DMS 273 treated with DMSO at 0.1 percent for 48 hours (cell line): ENCODE measurements around the gene ALMS1.
"Not testable (repeated sequence)": the region's sequence is repeated elsewhere in the genome, so short reads cannot be mapped to it uniquely, and the experiment has no call there.

Source experiments
- DNase-seq: peaks from one replicate; lab custom pipeline; 2025; lab: John Stamatoyannopoulos, UW

ALMS1 gene

DNA sequence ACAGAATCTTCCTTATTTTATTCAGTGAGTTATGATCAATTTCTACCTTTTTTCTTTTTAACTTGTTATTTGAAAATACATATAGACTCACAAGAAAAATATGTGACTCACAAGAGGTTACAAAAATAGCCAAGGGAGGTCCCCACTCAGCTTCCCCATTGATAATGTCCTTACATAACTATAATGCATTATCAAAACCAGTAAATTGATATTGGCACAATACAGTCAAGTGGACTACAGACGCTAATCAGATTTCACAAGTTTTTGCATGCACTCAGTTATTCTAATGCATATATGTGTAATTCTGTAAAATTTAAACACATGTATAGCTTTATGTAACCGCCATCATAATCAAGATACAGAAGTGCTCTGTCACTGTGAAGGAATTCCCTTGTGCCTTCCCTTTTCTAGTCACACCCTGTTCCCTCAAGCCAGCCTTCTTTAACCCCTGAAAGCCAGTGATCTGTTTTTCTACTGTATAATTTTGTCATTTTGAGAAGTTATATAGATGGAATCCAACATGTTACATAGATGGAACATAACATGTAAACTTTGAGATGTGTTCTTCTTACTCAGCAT, 118.4 kb downstream of the ALMS1 start:
- no peak for DNase-seq

DNA sequence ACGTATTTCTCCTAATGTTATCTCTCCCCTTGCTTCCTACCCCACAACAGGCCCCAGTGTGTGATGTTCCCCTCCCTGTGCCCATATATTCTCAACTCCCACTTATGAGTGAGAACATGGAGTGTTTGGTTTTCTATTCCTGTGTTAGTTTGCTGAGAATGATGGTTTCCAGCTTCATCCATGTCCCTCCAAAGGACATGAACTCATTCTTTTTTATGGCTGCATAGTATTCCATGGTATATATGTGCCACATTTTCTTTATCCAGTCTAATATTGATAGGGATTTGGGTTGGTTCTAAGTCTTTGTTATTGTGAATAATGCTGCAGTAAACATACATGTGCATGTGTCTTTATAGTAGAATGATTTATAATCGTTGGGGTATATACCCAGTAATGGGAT, 119.2 kb downstream of the ALMS1 start:
- DNase-seq, result not testable (repeated sequence)

DNA sequence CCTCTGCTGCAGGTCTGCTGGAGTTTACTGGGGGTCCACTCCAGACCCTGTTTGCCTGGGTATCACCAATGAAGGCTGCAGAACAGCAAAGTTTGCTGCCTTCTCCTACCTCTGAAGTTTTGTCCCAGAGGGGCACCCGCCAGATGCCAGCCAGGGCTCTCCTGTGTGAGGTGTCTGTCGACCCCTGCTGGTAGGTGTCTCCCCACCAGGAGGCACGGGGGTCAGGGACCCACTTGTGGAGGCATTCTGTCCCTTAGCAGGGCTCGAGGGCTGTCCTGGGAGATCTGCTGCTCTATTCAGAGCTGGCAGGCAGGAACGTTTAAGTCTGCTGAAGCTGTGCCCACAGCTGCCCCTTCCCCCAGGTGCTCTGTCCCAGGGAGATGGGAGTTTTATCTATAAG, 124.8 kb downstream of the ALMS1 start:
- DNase-seq, result not testable (repeated sequence)

GRCh38 chr2:73516033-73516432, 130.4 kb downstream of the ALMS1 start:
- DNase-seq, result no peak

DNA sequence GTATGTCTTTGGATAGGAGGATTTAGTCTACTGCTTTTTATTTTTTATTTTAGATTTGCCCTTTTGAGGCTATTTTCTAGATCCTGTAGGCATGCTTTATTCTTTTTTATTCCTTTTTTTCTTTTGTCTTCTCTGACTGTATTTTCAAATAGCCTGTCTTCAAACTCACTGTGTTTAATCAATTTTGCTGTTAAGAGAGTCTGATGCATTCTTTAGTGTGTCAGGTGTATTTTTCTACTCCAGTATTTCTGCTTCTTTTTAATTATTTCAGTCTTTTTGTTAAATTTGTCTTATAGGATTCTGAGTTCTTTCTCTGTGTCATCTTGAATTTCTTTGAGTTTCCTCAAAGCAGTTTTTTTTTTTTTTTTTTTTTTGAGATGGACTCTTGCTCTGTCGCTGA, 143.1 kb downstream of the ALMS1 start:
- no peak for DNase-seq

- not testable (repeated sequence) for DNase-seq
These were observed 145.1 kb downstream of the ALMS1 start for GRCh38 chr2:73530773-73531172.

- DNase-seq, result no peak
These were observed 146.7 kb downstream of the ALMS1 start for GRCh38 chr2:73532381-73532780.

GRCh38 chr2:73536133-73536840, 150.7 kb downstream of the ALMS1 start:
- no peak for DNase-seq

DNA sequence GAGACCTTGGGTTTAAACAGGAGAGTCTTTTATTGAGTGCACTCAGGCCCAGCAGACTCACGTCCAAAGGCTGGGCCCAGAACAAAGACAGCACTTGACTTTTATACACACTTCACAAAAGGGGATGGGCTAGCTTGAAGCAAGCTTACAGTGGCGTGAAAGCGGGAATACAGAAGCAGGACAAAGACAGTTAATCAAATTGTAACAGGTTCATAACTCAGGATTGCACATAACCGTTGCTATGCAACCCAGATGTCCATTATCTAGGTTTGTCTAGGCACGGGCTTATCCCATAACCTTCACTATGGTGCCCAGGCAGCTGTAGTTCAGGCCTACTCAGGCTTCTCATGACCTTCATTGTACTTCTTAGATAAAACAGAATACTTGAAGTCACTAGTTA, 175.2 kb downstream of the ALMS1 start:
- not testable (repeated sequence) for DNase-seq

DNA sequence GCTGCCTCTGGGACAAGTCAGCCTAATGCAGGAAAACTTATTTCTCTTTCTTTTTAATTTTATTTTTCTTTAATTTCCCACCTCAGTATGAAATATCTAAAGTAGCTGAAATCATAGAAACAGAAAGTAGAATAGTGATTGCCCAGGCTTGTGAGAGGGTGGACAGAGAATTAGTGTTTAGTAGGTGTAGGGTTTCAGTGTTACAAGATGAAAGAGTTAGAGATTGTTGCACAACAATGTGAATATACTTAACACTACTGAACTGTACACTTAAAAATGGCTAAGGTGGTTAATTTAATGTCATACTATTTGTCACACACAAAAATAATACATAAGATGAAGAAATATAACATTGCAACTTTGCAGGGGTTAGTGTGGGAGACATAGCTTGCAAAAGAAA, 175.8 kb downstream of the ALMS1 start:
- no peak for DNase-seq

- no peak for DNase-seq
These were observed 179.3 kb downstream of the ALMS1 start for GRCh38 chr2:73564986-73565385.

GRCh38 chr2:73566288-73566878, 180.7 kb downstream of the ALMS1 start:
- no peak for DNase-seq

GRCh38 chr2:73575261-73575660, 189.6 kb downstream of the ALMS1 start:
- DNase-seq, result no peak

DNA sequence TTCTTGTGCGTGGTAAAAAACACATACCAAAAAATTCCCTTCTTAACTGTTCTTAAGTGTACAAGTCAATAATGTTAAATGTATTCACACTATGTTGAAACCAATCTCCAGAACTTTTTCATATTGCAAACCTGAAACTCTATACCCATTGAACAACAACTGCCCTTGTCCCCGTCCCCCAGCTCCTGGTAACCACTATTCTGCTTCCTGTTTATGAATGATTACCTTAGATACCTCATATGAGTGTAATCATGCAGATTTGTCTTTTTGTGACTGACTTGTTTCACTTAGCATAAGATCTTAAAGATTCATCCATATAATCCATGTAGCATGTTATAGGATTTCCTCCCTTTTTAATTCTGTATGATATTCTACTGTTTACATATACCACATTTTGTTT, 196.7 kb downstream of the ALMS1 start:
- DNase-seq, result no peak

GRCh38 chr2:73588177-73588576, 202.5 kb downstream of the ALMS1 start:
- DNase-seq, result no peak

GRCh38 chr2:73593680-73594079, 208.0 kb downstream of the ALMS1 start:
- DNase-seq, result no peak

DNA sequence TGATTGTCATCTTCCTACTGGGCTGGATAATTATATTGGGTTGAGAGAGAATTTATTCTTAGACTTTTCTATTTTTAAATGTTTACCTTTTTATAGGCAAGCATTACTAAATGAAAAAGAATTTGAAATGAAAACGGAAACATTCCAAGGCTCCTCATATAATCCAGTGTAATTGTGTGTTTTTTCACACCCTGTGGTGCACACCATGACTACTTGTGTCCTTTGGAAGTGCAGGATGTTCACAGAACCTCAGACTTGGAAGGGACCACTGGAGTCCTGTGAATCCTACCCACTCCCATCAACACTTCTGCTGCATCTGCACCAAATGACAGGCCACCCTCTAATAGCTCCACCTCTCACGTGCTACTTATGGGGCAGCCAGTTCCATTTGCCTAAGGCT, 208.6 kb downstream of the ALMS1 start:
- DNase-seq, result no peak

- DNase-seq, result no peak
These were observed 216.1 kb downstream of the ALMS1 start for GRCh38 chr2:73601780-73602179.

- DNase-seq, result not testable (repeated sequence)
These were observed 217.5 kb downstream of the ALMS1 start for GRCh38 chr2:73603099-73603588.

GRCh38 chr2:73604589-73604988, 219.0 kb downstream of the ALMS1 start:
- not testable (repeated sequence) for DNase-seq

GRCh38 chr2:73610111-73610510, 224.5 kb downstream of the ALMS1 start:
- DNase-seq, result no peak

GRCh38 chr2:73611193-73611592, 225.6 kb downstream of the ALMS1 start:
- DNase-seq, result no peak

GRCh38 chr2:73611867-73612266, 226.2 kb downstream of the ALMS1 start:
- no peak for DNase-seq
